ENCODE data around the gene SH3PXD2A. TPM values are rescaled to one million over a fixed set of nuclear protein-coding genes. Genes with fewer than 3 reads are reported as not detected.

SH3PXD2A gene
- total RNA-seq, 2 experiments from 2014 or later = 6.5 to 7.4 TPM

DNA sequence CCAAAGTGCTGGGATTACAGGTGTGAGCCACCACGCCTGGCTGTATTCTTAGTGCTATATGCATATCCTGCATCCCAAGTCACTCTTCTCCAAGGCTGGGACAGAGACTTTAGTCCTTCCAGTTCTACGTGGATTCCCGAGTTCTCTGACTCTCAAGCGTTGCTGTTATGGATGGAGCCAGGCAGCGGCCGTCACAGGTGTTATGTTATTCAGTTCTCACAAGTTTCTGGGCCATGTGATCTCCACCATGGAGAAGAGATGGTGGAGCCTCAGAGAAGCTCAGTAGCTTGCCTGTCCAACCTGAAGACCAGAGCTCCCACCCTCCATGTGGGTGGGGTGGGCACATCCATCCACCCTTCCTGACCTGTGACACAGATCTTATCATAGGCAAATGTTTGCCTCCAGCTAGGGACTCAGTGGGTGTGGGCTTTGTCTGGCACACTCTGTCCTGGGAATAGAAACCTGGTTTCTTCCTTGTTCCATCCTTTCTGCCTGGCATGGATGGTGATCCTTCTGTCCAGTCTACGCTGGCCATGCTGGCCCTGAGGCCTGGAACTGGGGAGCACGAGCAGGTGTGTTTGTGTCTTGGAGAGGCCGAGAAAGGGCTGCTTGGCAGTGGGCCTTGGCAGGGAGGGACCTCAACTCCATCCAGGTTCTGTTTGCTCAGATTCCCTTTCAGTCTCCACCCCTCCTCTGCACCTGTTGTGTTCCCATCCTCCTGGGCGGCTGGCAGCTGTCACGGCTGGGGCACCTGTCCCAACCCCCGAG lies 306.6 kb downstream of the SH3PXD2A start:
- Mint-ChIP-seq H3K36me3 (ENCODE audit: low read depth) (no peaks in the 10 kb centered on the region), H3K9me3 (no peaks in the 10 kb centered on the region), H3K27ac (no peak overlapping the region), H3K4me3 (no peak overlapping the region), H3K4me1 (ENCODE audit: low read depth) (peaks cover 4% of the 10 kb centered on the region), H3K27me3 (peaks cover 4% of the 10 kb centered on the region)
- TF ChIP-seq, protein P1, sequence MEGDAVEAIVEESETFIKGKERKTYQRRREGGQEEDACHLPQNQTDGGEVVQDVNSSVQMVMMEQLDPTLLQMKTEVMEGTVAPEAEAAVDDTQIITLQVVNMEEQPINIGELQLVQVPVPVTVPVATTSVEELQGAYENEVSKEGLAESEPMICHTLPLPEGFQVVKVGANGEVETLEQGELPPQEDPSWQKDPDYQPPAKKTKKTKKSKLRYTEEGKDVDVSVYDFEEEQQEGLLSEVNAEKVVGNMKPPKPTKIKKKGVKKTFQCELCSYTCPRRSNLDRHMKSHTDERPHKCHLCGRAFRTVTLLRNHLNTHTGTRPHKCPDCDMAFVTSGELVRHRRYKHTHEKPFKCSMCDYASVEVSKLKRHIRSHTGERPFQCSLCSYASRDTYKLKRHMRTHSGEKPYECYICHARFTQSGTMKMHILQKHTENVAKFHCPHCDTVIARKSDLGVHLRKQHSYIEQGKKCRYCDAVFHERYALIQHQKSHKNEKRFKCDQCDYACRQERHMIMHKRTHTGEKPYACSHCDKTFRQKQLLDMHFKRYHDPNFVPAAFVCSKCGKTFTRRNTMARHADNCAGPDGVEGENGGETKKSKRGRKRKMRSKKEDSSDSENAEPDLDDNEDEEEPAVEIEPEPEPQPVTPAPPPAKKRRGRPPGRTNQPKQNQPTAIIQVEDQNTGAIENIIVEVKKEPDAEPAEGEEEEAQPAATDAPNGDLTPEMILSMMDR (IDR thresholded peaks at IDR 0.05) = no peak
- intact Hi-C loops (cut with micrococcal nuclease) = no loop called here
- CTCF ChIA-PET = interaction anchor here (0.9 to 5.9 kb wide), 2 partner anchors 15 to 42 kb away, joined by 3 to 21 read pairs; no protein-coding TSS in a partner anchor
- POLR2A ChIA-PET = no interaction called here
- no peak for ATAC-seq
- no peak for DNase-seq

DNA sequence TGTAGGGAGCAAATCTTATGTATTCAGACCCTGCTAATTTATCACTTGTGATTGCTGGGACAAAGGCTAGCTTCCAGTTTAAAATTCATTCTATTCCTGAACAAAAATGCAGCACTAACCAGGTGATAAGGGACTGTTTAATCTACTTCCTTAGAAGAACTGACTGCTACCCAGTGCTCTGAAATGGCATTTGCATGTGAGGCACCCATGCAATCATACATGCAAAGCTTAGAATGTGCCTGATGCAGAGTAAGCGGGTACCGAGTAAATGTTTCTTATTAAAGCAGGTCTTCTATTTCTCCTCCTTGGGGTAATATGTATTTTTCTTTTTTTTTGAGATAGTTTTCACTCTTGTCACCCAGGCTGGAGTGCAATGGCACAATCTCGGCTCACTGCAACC lies 307.4 kb downstream of the SH3PXD2A start:
- intact Hi-C loops (cut with micrococcal nuclease) = no loop called here
- Mint-ChIP-seq H3K4me1 (ENCODE audit: low read depth) (peaks cover 8% of the 10 kb centered on the region), H3K27ac (no peak overlapping the region), H3K27me3 (peaks cover 6% of the 10 kb centered on the region), H3K36me3 (ENCODE audit: low read depth) (no peaks in the 10 kb centered on the region), H3K4me3 (no peak overlapping the region), H3K9me3 (no peaks in the 10 kb centered on the region)
- TF ChIP-seq, protein P1 (IDR thresholded peaks at IDR 0.05) = no peak
- POLR2A ChIA-PET = no interaction called here
- ATAC-seq (no peak), DNase-seq (no peak)
- CTCF ChIA-PET = interaction anchor here (0.9 to 5.9 kb wide), 2 partner anchors 16 to 42 kb away, joined by 3 to 21 read pairs; no protein-coding TSS in a partner anchor

DNA sequence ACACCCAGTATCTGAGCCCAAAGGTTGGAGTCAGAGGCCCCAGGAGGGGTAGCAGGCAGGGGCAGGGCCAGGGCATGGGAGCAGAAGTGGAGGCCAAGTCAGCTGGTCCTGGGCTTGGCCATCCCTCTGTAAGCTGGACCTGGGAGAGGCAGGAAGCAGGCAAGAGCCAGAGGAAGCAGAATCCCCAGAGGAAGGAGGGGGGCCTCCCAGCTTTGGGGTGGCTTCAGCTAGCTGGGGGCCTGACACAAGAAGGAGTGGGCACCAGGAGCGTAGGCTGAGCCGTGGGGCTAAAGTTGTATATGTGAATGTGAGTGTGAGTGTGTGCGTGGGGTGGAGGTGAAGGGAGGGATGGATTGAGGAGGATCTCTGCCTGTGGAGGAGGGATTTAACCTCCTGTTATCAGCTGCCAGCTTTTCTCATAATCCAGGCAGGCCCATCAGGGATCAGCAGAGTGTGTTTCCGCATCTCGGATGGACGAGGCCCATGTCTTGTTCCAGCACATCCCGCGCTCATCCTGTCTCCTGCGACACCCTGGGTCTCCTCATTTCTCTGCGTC lies 307.9 kb downstream of the SH3PXD2A start:
- POLR2A ChIA-PET = interaction anchor here (1.1 kb wide), 1 partner anchor 10 kb away, joined by 4 read pairs; no protein-coding TSS in a partner anchor
- intact Hi-C loops (cut with micrococcal nuclease) = no loop called here
- CTCF ChIA-PET = interaction anchor here (5.9 kb wide), 1 partner anchor 17 kb away, joined by 21 read pairs; no protein-coding TSS in a partner anchor

DNA sequence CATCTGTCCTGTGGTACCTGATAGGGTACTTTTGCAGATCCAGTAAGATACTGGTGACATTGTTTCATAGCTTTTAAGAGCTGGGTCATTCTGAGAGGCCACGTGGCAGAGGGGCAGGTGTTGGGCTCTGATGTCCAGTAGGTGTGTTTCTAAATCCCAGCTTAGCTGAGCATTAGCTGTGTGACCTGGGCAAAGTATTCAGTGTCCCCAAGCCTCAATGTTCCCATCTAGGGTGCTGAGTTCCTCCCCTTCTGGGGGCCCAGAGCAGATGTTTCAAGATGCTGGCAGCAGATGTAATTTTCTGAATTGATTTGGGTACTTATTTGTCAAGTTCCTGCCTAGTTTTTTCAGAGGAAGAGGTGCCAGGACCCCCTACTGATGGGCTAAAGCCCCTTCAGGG lies 309.0 kb downstream of the SH3PXD2A start:
- DNase-seq (no peak), ATAC-seq (no peak)
- intact Hi-C loops (cut with micrococcal nuclease) = no loop called here
- H3K27ac Mint-ChIP-seq = no peak overlapping the region
- H3K27me3 Mint-ChIP-seq = peaks cover 3% of the 10 kb centered on the region
- H3K36me3 Mint-ChIP-seq (ENCODE audit: low read depth) = no peaks in the 10 kb centered on the region
- POLR2A ChIA-PET = interaction anchor here (1.1 kb wide), 1 partner anchor 11 kb away, joined by 4 read pairs; no protein-coding TSS in a partner anchor
- TF ChIP-seq, protein P1 (IDR thresholded peaks at IDR 0.05) = no peak
- peaks cover 14% of the 10 kb centered on the region for H3K4me1 Mint-ChIP-seq (ENCODE audit: low read depth)
- H3K4me3 Mint-ChIP-seq = no peak overlapping the region
- no peaks in the 10 kb centered on the region for H3K9me3 Mint-ChIP-seq
- CTCF ChIA-PET = interaction anchor here (2.0 to 5.9 kb wide), 2 partner anchors 18 to 139 kb away, joined by 6 to 21 read pairs; no protein-coding TSS in a partner anchor

More for the DNA sequence above, 307.9 kb downstream of the SH3PXD2A start:
- H3K36me3 Mint-ChIP-seq (ENCODE audit: low read depth) = no peaks in the 10 kb centered on the region
- peaks cover 5% of the 10 kb centered on the region for H3K27me3 Mint-ChIP-seq
- H3K4me3 Mint-ChIP-seq = no peak overlapping the region
- H3K4me1 Mint-ChIP-seq (ENCODE audit: low read depth) = peaks cover 12% of the 10 kb centered on the region
- DNase-seq = no peak
- ATAC-seq = no peak
- TF ChIP-seq, protein P1 (IDR thresholded peaks at IDR 0.05) = no peak
- H3K27ac Mint-ChIP-seq = no peak overlapping the region
- H3K9me3 Mint-ChIP-seq = no peaks in the 10 kb centered on the region

Measured in activated CD8-positive, alpha-beta T cell treated with anti-CD3 and anti-CD28 coated beads for 36 hours (primary cell).